HEK293T (cell line): ENCODE results near the gene PSMA4.

Source experiments
- ARNT ChIP-seq: fragments of 450-650 bp; IDR thresholded peaks from 2 replicates; pipeline ENCODE4 v1.6.1; 2017; ENCODE audit warnings: mild to moderate bottlenecking
- BHLHE40 ChIP-seq: fragments of 450-650 bp; IDR thresholded peaks from 2 replicates; pipeline ENCODE4 v1.6.1; 2016; ENCODE audit warnings: mild to moderate bottlenecking, moderate library complexity, borderline replicate concordance
- CTBP1 ChIP-seq: fragments of 450-650 bp; IDR thresholded peaks from 2 replicates; pipeline ENCODE4 v1.6.1; 2016; ENCODE audit warnings: borderline replicate concordance
- FOXA1 ChIP-seq: fragments of 450-650 bp; IDR thresholded peaks from 2 replicates; pipeline ENCODE4 v1.6.1; 2016; ENCODE audit warnings: mild to moderate bottlenecking
- FOXK2 ChIP-seq: fragments of 450-650 bp; IDR thresholded peaks from 2 replicates; pipeline ENCODE4 v1.6.1; 2016; ENCODE audit warnings: mild to moderate bottlenecking
- FOXM1 ChIP-seq: fragments of 450-650 bp; IDR thresholded peaks from 2 replicates; pipeline ENCODE4 v1.6.1; 2017; ENCODE audit warnings: mild to moderate bottlenecking, borderline replicate concordance
- HDGF ChIP-seq: fragments of 450-650 bp; IDR thresholded peaks from 2 replicates; pipeline ENCODE4 v1.6.1; 2017; ENCODE audit warnings: antibody characterized with exemption, borderline replicate concordance
- LEF1 ChIP-seq: fragments of 450-650 bp; IDR thresholded peaks from 2 replicates; pipeline ENCODE4 v1.6.1; 2017; ENCODE audit warnings: mild to moderate bottlenecking, borderline replicate concordance
- NFRKB ChIP-seq: fragments of 450-650 bp; IDR thresholded peaks from 2 replicates; pipeline ENCODE4 v1.6.1; 2016; ENCODE audit warnings: mild to moderate bottlenecking, moderate library complexity
- SP1 ChIP-seq: fragments of 450-650 bp; IDR thresholded peaks from 2 replicates; pipeline ENCODE4 v1.6.1; 2017
- SUZ12 ChIP-seq: fragments of 450-650 bp; IDR thresholded peaks from 2 replicates; pipeline ENCODE4 v1.6.1; 2016; ENCODE audit warnings: mild to moderate bottlenecking
- TARDBP ChIP-seq: fragments of 450-650 bp; IDR thresholded peaks from 2 replicates; pipeline ENCODE4 v1.6.1; 2016
- ZNF384 ChIP-seq: fragments of 450-650 bp; IDR thresholded peaks from 2 replicates; pipeline ENCODE4 v1.6.1; 2016

DNA sequence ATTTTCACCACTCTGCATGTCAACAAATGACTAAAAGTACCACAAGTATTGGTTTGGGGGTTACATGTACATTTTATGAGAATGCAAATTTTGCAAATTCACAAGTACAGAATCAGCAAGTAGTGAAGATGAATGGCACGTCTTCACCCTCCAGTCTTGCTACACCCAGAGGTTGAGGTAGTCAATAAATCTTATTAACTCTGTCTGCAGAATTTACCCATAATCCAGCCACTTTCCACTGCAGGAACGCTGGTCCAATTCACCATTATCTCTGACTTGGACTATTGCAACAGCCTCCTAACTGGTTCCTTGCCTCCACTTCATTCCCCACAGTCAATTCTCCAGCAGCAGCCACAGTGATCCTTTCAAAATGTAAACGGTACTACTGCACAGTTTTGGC is 10.6 kb downstream of the PSMA4 start:
- TF ChIP-seq FOXA1, result no peak
- no peak for TF ChIP-seq SP1
- no peak for TF ChIP-seq ARNT
- TF ChIP-seq BHLHE40, result no peak
- TF ChIP-seq FOXM1, result no peak
- no peak for TF ChIP-seq CTBP1
- no peak for TF ChIP-seq TARDBP
- TF ChIP-seq LEF1, result no peak
- no peak for TF ChIP-seq FOXK2
- no peak for TF ChIP-seq HDGF
- no peak for TF ChIP-seq SUZ12
- TF ChIP-seq ZNF384, result no peak
- no peak for TF ChIP-seq NFRKB
